ENCODE measurements around the gene EPS8. TPM values are rescaled to one million over a fixed set of nuclear protein-coding genes. Genes with fewer than 3 reads are reported as not detected.

The EPS8 gene
- total RNA-seq, 1 donor from 2014 or later = 41.7 TPM

DNA sequence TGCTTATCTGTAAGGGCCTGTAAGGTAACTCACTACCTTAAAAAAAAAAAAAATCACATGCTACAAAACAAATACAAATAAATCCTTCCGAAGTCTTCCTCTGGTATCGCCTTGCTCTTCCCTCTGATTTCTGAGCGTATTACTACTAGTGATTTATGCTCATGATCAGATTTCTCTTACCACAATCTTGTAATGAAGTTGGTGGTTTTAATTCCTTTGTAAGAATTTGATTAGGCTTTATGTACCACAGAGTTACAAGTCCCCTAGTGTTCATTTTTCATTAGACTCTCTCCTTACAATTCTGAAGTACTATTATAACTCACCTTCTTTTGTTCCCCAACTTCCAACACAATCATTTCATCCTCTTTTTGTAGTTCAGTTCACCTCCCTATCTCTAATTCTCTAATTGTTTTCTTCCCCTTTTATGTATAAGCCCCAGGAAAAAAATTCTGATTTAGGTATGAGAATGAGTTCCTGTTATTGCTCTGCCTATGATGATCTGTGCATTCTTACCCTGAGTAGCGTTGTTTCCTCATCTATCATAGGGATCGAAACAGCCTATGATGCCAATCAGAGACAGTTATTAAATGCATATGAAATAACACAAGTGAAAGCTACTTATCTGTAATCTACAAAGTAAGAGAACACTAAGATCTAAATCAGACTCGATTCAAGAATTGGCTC is 81.5 kb downstream of the EPS8 start:
- H3K4me3 ChIP-seq (ENCODE audit: low read depth, low read length) = no peak overlapping the region
- no peak for DNase-seq (ENCODE audit: low read depth)
- TF ChIP-seq, protein P1, sequence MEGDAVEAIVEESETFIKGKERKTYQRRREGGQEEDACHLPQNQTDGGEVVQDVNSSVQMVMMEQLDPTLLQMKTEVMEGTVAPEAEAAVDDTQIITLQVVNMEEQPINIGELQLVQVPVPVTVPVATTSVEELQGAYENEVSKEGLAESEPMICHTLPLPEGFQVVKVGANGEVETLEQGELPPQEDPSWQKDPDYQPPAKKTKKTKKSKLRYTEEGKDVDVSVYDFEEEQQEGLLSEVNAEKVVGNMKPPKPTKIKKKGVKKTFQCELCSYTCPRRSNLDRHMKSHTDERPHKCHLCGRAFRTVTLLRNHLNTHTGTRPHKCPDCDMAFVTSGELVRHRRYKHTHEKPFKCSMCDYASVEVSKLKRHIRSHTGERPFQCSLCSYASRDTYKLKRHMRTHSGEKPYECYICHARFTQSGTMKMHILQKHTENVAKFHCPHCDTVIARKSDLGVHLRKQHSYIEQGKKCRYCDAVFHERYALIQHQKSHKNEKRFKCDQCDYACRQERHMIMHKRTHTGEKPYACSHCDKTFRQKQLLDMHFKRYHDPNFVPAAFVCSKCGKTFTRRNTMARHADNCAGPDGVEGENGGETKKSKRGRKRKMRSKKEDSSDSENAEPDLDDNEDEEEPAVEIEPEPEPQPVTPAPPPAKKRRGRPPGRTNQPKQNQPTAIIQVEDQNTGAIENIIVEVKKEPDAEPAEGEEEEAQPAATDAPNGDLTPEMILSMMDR (conservative IDR thresholded peaks at IDR 0.05; ENCODE audit: low read depth, low read length) = no peak

DNA sequence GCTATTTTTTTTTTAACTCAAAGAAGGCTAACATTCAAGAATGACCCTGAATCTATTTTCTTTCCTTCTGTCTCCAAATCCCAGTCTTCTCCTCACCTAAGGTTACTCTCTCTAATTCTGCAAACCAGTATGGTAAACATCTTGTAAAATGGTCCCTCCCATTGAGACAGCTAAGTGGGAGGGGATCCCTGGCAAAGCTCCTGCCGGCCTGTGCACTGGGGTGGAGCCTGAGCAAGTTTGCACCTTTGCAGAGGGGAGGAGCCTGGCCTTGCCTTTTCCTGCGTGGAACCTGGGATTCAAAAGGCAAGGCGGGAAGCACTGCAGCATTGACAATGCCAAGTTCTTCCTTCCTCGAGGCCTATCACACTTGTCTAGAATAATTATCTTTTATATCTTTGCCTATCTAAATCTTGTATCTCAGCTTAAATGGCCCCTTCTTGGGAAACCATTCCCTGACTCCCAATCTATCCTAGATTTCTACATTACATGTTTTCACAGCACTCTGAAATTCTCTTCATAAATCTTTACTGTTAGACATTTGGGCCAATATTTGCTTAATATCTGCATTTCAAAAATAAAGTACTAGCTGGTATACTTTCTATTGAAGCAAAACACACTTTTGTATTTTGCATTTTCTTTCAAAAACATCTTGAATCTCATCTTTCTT is 83.0 kb downstream of the EPS8 start:
- TF ChIP-seq, protein P1 (conservative IDR thresholded peaks at IDR 0.05; ENCODE audit: low read depth, low read length) = no peak
- H3K4me3 ChIP-seq (ENCODE audit: low read depth, low read length) = no peak overlapping the region
- no peak for DNase-seq (ENCODE audit: low read depth)

DNA sequence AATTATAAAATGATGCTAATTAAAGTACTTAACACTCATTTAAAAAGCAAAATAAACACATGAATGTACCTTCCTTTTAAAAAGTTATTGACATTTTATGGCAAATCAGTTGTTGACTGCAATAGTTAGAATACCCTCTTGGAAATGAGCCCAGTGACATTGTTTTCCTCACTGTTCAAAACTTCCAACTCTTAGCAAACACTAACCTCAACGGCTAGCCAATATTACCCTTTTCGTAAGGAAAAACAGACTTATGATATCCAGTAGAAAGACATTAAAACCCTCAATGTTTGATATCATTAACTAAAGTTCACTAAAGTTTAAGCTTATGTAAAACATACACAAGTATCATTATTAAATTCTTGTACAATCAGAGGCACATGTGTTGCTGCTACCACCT is 83.6 kb downstream of the EPS8 start:
- H3K4me3 ChIP-seq (ENCODE audit: low read depth, low read length) = no peak overlapping the region
- DNase-seq (ENCODE audit: low read depth) = no peak
- TF ChIP-seq, protein P1 (conservative IDR thresholded peaks at IDR 0.05; ENCODE audit: low read depth, low read length) = no peak

DNA sequence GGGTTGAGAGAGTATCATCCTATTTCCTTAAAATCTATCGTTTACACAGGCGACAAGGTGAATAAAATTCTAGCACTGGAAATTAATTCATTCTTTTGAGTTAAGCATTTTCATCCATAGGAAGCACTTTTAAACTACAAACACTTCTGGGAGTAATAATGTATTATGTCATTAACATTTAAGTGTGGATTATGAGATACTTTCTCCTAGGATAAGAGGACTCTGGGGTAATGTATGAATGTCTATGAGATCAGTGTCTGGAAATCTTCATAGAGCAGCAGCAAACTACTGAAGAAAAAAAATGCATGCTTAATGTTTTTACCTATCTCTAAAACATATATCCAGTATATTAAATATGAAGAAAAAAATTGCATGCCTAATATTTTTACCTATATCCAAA is 86.9 kb downstream of the EPS8 start:
- no peak overlapping the region for H3K4me3 ChIP-seq (ENCODE audit: low read depth, low read length)
- TF ChIP-seq, protein P1 (conservative IDR thresholded peaks at IDR 0.05; ENCODE audit: low read depth, low read length) = no peak
- DNase-seq (ENCODE audit: low read depth) = no peak

DNA sequence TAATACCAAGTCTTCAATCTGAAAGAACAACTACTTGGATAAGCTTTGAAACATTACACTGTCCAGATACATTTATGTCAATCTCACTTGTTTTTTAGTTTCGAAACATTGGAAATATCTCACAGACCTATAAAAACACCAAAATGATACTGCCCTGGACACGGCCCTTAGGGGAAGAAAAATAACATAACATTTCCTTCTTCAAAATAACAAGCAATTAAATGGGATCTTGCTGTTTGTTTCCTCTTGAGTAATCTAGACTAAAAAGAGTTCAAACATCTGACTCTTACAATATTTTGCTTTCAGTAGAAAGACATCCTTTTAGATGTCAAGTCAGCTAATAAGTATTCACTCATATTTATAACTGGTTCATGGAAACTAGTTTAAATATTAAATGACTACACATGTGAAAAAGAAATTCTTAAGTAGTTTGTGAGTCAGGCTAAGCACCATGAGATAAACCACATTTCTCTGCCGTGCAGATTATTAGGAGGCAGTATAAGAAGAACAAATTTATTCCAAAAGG is 87.5 kb downstream of the EPS8 start:
- TF ChIP-seq, protein P1 (conservative IDR thresholded peaks at IDR 0.05; ENCODE audit: low read depth, low read length) = no peak
- no peak overlapping the region for H3K4me3 ChIP-seq (ENCODE audit: low read depth, low read length)
- no peak for DNase-seq (ENCODE audit: low read depth)

DNA sequence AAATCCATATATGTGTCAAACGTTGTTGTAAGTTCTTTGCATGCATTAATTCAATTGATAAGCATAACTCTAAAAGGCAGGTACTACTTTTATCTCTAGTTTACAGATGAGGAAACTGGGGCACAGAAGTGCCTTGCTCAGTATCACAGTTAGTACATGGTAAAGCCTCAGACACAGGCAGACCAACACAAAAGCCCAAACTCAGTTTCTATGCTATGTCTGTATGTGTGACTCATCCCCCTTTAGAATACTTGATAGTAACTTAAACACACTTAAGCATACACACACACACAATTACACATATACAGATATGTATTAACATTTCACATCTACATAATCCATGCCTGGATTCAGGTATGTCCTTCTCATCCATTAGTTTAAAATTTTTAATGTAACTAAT is 88.0 kb downstream of the EPS8 start:
- TF ChIP-seq, protein P1 (conservative IDR thresholded peaks at IDR 0.05; ENCODE audit: low read depth, low read length) = no peak
- no peak for DNase-seq (ENCODE audit: low read depth)

More for the DNA sequence above, 88.0 kb downstream of the EPS8 start:
- H3K4me3 ChIP-seq (ENCODE audit: low read depth, low read length) = no peak overlapping the region

Measured in epithelial cell of proximal tubule (primary cell).